Inferior parietal cortex (tissue), 1 donor: ENCODE measurements around the gene EIF4B.

Source experiments
- DNase-seq: peaks from one replicate; pipeline ENCODE4 v3.0.0-alpha.2; 2016; ENCODE audit errors: extremely low spot score

Gene EIF4B

GRCh38 chr12:53058674-53059433, 52.6 kb downstream of the EIF4B start:
- no peak for DNase-seq

DNA sequence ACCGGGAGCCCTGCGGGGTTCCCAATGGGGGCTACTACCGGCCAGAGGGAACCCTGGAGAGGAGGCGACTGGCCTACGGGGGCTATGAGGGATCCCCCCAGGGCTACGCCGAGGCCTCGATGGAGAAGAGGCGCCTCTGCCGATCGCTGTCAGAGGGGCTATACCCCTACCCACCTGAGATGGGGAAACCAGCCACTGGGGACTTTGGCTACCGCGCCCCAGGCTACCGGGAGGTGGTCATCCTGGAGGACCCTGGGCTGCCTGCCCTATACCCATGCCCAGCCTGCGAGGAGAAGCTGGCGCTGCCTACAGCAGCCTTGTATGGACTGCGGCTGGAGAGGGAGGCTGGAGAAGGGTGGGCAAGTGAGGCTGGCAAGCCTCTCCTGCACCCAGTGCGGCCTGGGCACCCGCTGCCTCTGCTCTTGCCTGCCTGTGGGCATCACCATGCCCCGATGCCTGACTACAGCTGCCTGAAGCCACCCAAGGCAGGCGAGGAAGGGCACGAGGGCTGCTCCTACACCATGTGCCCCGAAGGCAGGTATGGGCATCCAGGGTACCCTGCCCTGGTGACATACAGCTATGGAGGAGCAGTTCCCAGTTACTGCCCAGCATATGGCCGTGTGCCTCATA, 53.3 kb downstream of the EIF4B start:
- DNase-seq, result no peak

DNA sequence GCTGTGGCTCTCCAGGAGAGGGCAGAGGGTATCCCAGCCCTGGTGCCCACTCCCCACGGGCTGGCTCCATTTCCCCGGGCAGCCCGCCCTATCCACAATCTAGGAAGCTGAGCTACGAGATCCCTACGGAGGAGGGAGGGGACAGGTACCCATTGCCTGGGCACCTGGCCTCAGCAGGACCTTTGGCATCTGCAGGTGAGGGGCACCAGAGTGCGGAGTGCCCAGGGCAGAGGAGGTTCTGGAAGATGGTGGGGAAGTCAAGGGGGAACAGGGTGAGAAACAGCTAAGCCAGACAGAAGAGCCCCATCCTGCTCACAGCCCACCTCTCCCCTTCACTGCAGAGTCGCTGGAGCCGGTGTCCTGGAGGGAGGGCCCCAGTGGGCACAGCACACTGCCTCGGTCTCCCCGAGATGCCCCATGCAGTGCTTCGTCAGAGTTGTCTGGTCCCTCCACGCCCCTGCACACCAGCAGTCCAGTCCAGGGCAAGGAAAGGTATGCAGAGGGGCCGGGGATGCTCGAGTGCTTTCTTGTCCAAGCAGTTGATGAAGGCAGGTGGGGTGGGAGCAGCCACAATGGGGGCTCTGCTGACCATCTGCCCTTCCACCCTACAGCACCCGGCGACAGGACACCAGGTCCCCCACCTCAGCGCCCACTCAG, 53.9 kb downstream of the EIF4B start:
- no peak for DNase-seq

DNA sequence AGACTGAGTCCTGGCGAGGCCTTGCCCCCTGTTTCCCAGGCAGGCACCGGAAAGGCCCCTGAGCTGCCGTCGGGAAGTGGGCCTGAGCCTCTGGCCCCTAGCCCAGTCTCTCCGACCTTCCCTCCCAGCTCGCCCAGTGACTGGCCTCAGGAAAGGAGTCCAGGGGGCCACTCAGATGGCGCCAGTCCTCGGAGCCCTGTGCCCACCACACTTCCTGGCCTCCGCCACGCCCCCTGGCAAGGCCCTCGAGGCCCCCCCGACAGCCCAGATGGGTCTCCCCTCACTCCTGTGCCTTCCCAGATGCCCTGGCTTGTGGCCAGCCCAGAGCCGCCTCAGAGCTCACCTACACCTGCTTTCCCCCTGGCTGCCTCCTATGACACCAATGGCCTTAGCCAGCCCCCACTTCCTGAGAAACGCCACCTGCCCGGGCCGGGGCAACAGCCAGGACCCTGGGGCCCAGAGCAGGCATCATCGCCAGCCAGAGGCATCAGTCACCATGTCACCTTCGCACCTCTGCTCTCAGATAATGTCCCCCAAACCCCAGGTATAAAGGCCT, 54.5 kb downstream of the EIF4B start:
- no peak for DNase-seq

DNA sequence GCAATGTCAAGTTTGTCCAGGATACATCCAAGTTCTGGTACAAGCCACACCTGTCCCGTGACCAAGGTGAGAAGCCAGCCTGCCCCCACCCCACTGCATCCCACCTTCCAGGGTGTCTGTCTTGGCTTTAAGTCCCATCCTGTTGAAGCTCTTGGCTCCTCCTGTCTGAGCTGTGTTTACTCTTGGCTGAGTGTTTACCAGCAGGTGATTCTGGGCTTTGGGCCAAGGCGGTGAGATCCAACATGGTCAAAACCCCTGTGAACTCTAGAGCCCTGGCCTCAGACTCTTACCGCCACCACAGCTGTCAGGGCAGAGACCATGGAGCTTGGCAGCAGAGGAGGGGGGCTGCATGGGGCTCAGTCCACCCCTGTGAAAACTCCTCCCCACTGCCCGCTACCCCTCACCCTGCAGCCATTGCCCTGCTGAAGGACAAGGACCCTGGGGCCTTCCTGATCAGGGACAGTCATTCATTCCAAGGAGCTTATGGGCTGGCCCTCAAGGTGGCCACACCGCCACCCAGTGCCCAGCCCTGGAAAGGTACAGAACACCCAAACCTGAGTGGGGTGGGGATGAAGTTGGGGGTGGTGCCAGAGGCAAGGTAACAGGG, 55.3 kb downstream of the EIF4B start:
- DNase-seq, result no peak

GRCh38 chr12:53062011-53062961, 56.0 kb downstream of the EIF4B start:
- no peak for DNase-seq

GRCh38 chr12:53062977-53063707, 56.9 kb downstream of the EIF4B start:
- no peak for DNase-seq

GRCh38 chr12:53063708-53064612, 57.7 kb downstream of the EIF4B start:
- DNase-seq, result no peak

DNA sequence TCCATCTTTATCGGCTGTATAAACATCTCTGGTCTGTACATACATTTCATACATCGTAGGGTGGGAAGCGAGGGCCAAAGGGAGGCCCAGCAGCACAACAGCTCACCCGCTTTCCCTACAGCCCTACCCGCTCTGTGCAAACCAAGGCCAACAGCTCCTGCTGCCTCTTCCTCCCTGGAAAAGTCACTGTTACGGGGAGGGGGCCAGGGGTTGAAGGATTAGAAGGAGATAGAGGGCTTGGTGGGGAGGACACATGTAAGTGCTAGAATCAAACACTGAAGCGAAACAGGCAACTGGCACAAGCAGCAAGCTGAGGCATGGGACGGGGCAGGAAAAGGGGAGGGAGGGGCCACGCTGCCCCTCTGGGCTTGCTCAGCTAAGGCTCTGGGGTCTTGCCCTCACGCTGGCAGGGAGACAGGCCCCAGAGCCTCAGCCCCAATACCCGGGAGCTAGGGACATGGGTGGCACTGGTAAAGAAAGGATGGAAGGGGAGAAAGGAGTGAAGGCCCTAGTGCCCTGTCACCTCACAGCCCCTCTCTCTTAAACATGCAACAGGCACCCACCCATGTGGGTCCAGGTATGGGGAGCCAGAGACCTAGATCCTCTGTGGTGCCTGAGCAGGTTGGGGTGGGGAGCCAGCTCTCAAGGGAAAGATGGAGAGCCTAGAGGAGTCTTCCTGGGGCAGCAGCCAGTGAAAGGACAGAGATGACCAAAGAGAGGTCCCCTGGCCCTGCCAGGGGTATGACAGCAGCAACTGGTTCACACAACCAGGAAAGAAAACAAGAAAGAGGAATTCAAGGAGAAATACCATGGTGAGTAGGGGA, 58.6 kb downstream of the EIF4B start:
- DNase-seq, result no peak

- no peak for DNase-seq
Measured at GRCh38 chr12:53065470-53065869, 59.2 kb downstream of the EIF4B start.

DNA sequence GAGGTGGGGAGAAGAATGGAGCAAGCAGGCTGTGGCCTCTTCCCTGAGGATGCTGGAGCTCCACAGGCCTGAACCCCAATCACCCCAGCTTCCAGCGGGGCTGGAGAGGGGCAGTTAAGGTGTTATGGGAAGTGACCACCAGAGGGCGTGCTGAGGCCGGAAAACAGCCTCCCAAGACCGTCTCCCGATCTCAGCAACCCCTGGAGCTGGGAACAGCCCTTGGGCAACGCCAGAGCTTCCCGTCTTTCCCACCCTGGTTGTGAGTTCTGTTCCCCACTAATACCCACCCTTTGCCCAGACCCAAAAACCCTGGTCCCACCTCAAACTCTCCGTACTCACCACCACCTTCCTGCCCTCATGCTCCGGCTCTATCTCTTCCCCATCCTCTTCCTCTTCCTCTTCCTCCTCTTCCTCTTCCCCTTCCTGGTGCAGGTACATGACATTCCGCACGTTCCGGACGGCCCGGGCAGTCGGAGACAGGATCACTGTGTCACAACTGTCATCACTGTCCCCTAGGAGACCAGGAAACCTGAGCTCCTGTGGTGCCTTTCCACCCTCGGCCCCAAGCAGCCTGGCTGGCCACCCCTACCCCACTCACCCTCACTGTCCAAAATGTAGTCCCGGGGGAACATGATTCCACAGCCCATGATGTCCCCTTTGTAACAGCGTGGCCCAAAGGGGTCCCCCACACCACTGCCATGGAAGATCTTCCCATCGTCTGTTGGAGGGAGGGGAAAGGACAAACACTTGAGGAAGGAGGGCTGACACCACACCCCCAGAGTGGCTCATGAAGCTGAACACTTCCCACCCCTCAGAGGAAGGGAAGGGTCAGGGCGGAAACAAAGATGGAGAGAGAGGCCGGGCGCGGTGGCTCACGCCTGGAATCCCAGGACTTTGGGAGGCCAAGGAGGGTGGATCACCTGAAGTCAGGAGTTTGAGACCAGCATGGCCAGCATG, 60.0 kb downstream of the EIF4B start:
- peak; percentile 82 for DNase-seq

- no peak for DNase-seq
Measured at GRCh38 chr12:53067074-53067992, 61.1 kb downstream of the EIF4B start.

DNA sequence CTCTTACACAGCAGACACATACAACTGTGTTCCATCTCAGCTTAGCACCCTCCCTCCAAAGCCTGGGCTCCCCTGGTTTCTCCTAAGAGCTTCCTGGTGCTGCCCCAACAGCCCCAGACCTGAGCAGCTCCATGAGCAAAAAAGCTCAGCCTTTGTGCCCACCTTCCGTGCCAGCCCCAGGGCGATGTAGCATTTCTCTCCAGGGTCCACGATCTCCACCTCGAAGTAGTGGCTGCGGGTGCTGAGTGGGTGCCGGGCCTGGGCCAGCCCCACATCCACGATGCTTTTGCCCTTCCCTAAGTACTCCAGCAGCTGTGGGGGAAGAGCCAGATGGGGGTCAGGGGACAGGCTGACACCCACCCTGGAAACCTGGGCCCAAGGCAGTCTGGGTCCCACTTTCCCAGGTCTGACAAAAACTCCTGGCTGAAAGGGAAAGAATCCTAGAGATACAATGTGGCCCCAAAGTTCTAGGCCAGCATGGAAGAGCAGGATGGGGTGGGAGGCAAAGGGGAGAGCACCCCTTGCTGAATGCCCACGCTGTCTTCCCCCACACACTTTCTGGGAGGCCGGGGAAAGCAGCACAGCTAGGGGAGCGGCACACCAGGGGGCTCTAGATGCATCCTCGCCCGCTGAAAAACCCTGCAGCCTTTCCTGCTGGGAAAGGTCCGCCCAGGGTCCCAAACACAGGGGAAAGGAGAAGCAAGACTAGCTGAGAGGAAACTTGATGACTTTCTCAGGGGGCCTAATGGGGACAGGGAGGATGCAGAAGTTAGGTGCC, 61.9 kb downstream of the EIF4B start:
- no peak for DNase-seq

- DNase-seq, result no peak
Measured at GRCh38 chr12:53068811-53069585, 62.7 kb downstream of the EIF4B start.
